Activated gamma-delta T cell treated with anti-CD3 and anti-CD28 coated beads, Interleukin-2, amount 50 U/mL, for 16 hours (primary cell): ENCODE data around the gene CCL28.
"Not testable (repeated sequence)": the region's sequence is repeated elsewhere in the genome, so short reads cannot be mapped to it uniquely, and the experiment has no call there.

ENCODE experiments used
- DNase-seq: peaks from one replicate; pipeline ENCODE4 v3.0.0-alpha.2; 2020; ENCODE audit warnings: low read depth

The CCL28 gene

DNA sequence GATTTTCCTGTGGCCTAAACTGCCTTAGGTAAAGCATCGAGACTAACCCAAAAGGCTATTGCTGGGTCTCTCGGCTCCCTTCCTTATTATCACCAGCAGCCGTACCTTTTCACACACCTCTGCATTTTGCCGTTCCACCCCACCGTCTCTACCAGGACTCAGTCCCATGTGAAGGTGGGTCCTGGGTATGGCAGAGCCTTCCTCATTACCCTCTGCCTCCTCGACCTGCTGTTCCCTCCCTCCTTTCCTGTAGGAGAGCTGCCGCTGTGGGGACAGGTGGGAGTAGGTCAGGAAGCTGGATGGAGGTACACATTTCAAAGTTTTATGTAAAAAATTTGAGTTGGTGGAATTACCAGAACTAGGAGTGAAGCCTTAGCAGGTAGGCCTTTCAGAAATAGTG lies 1.8 kb downstream of the CCL28 start:
- no peak for DNase-seq

DNA sequence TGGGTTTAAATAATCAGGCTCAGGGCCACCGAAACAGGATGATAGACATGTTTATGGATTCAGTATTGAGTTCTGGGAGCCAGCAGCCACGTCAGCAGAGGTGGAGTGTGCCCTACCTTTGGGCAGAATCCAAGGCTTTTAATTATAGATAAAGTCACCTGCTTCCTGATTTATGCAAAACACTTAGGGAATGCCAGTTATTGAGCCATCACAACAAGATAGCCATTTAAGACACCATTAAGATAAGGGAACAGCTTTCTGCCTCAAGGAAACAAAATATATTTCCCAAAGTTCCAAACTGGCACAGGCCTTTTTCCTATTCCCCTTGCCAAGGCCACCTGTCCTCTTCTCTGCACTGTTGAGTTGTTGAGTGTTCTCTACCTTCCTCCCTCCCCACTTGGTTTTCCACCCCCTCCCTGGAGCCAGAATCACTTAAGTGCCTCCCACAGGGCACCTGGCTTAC lies 2.4 kb downstream of the CCL28 start:
- DNase-seq, result no peak

DNA sequence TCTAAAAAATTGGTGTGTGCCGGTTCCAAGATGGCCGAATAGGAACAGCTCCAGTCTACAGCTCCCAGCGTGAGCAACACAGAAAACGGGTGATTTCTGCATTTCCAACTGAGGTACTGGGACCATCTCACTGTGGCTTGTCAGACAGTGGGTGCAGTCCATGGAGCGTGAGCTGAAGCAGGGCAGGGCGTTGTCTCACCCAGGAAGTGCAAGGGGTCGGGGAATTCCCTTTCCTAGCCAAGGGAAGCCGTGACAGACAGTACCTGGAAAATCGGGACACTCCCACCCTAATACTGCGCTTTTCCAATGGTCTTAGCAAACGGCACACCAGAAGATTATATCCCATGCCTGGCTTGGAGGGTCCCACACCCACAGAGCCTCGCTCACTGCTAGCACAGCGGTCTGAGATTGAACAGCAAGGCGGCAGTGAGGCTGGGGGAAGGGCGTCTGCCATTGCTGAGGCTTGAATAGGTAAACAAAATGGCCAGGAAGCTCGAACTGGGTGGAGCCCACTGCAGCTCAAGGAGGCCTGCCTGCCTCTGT lies 9.6 kb downstream of the CCL28 start:
- not testable (repeated sequence) for DNase-seq

DNA sequence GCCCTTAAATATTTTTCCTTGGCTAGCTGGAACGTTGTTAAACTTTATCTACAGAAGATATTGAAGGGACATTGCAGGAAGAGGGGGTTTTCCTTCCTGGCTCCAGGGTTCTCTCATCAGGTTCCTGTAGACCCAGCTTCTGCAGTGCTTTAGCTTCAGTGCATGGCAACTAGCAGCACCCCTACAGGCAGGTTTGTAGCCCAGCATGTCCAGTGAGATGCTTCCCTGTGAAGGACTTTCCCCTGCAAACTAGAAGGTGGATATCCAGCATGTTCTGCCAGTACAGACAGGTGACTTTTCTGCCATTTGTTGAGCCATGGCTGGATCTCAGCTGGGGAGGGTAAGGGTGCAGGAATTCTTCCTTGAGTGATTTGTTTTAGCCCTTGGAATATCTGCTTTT lies 10.4 kb downstream of the CCL28 start:
- no peak for DNase-seq

GRCh38 chr5:43400082-43400481 lies 12.1 kb downstream of the CCL28 start:
- no peak for DNase-seq

GRCh38 chr5:43396762-43397304 lies 15.4 kb downstream of the CCL28 start:
- DNase-seq, result peak; percentile 25

- DNase-seq, result no peak
Observed at GRCh38 chr5:43390471-43390870, 21.7 kb downstream of the CCL28 start.

- DNase-seq, result peak; percentile 27
Observed at GRCh38 chr5:43389679-43390329, 22.4 kb downstream of the CCL28 start.

DNA sequence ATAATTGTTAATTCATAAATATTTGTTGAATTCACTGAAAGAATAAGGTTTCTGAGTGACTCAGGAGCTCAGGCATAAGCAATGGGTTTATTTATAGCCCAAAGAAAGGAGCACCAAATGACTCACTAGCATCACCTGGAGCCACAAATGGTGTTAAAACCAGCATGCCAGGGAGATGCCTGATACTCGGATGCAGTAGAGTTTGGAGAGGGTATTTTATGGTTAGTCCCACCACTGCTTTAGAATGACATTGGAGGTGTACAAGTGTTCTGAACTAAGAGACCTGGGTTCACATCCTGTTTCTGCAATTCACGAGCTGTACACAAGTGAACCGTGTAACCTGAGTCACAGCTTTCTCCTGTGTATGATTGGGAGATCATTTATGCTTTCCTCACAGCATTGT lies 25.2 kb downstream of the CCL28 start:
- no peak for DNase-seq

- DNase-seq, result no peak
Observed at GRCh38 chr5:43376496-43377140, 35.6 kb downstream of the CCL28 start.

- no peak for DNase-seq
Observed at GRCh38 chr5:43371821-43372220, 40.4 kb downstream of the CCL28 start.

DNA sequence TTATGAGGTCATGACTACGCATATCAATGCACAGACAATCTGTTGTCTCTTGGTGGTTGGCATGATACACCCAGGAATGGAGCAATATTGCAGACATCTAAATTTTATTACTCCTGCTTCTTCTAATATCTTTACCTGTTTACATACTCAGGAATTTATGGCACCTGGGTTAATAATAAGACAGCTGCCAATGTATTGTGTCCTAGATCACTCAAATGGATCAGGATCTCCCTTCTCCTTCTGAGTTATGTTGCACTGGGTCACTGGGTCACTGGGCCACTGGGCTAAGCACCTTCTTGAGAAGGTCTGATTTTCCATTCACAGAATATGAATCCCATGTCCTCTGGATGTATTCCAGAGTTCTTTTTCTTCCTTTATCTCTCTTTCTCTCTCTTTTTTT lies 41.8 kb downstream of the CCL28 start:
- no peak for DNase-seq

- no peak for DNase-seq
Observed at GRCh38 chr5:43369651-43370050, 42.5 kb downstream of the CCL28 start.

- DNase-seq, result no peak
Observed at GRCh38 chr5:43367909-43368669, 44.1 kb downstream of the CCL28 start.

DNA sequence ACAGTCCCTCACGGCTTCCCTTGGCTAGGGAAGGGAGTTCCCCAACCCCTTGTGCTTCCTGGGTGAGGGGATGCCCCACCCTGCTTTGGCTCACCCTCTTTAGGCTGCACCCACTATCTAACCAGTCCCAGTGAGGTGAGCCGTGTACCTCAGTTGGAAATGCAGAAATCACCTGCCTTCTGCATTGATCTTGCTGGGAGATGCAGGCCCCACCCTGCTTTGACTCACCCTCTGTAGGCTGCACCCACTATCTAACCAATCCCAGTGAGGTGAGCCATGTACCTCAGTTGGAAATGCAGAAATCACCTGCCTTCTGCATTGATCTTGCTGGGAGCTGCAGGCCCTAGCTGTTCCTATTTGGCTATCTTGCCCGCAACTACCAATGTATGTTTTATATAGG lies 44.7 kb downstream of the CCL28 start:
- no peak for DNase-seq

- not testable (repeated sequence) for DNase-seq
Observed at GRCh38 chr5:43366680-43367246, 45.4 kb downstream of the CCL28 start.

DNA sequence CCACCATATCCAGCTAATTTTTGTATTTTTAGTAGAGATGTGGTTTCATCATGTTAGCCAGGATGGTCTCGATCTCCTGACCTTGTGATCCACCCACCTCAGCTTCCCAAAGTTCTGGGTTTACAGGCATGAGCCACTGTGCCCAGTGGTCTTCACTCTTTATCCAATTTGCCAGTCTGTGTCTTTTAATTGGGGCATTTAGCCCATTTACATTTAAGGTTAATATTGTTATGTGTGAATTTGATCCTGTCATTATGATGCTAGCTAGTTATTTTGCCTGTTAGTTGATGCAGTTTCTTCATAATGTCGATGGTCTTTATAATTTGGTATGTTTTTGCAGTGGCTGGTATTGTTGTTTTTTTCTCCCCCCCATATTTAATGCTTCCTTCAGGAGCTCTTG lies 47.0 kb downstream of the CCL28 start:
- not testable (repeated sequence) for DNase-seq

- no peak for DNase-seq
Observed at GRCh38 chr5:43363445-43364152, 48.6 kb downstream of the CCL28 start.

DNA sequence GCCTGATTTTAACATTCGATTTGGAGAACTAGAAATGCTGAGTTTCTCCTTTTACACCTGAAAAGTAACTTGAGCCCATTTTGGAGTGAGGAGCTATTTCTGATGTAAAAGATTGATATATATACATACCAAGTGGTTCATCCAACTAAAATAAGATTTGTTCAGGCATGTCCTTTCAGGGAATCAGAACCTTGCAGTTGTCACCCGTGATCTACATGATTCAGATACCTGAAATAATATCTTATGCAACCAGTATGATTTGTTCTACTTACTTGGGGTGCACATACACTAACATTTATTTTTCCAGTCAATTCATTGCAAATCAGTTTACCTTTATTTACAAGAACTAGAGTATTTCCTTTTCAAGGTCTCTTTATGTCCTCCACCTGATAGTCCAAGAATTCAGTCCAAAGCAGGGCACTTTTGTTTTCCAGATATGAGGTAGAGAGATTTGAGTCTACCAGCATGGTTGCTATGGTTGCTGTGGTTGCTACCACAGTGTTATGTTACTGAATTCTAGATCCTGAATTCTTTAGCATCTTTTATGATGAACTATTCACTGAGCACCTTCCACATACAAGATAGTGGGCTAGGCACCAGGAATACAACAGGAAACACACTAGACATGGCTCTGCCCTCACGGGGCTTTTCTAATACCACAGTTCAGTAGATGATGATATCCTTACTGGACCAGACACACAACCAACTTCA lies 49.3 kb downstream of the CCL28 start:
- DNase-seq, result no peak

- DNase-seq, result no peak
Observed at GRCh38 chr5:43358726-43359125, 53.5 kb downstream of the CCL28 start.

- DNase-seq, result no peak
Observed at GRCh38 chr5:43358301-43358700, 53.9 kb downstream of the CCL28 start.
